Left forelimb (tissue), 1 donor: ENCODE measurements around the gene HTR3D.
"Not testable (repeated sequence)": the region's sequence is repeated elsewhere in the genome, so short reads cannot be mapped to it uniquely, and the experiment has no call there.

Source experiments
- DNase-seq: peaks from one replicate; pipeline ENCODE4 v3.0.0-alpha.2; 2018; ENCODE audit warnings: low spot score

HTR3D gene

GRCh38 chr3:184016169-184016570, 15.4 kb upstream of the HTR3D start:
- no peak for DNase-seq

GRCh38 chr3:184016811-184017671, 14.5 kb upstream of the HTR3D start:
- peak; percentile 82 for DNase-seq

- DNase-seq: peak; percentile 93
Observed at GRCh38 chr3:184017672-184018423, 13.7 kb upstream of the HTR3D start, which contains the start of gene ABCC5. Gene ABCC5 (minus strand): TSS chr3:184017884. CDS start chr3:184014392, 3,492 bp downstream.

- no peak for DNase-seq
Observed at GRCh38 chr3:184018424-184018973, 13.0 kb upstream of the HTR3D start.

- DNase-seq: no peak
Observed at GRCh38 chr3:184022323-184022722, 9.2 kb upstream of the HTR3D start.

- DNase-seq: not testable (repeated sequence)
Observed at GRCh38 chr3:184025256-184025655, 6.3 kb upstream of the HTR3D start.

- not testable (repeated sequence) for DNase-seq
Observed at GRCh38 chr3:184028275-184028890, 3.2 kb upstream of the HTR3D start.

- no peak for DNase-seq
Observed at GRCh38 chr3:184029443-184029842, 2.1 kb upstream of the HTR3D start.

- no peak for DNase-seq
Observed at GRCh38 chr3:184030536-184030935, 1.0 kb upstream of the HTR3D start.

GRCh38 chr3:184037816-184038215, 6.3 kb downstream of the HTR3D start:
- DNase-seq: no peak

GRCh38 chr3:184038307-184038706, 6.8 kb downstream of the HTR3D start:
- not testable (repeated sequence) for DNase-seq

- DNase-seq: no peak
Observed at GRCh38 chr3:184039414-184039813, 7.9 kb downstream of the HTR3D start.

GRCh38 chr3:184040010-184040409, 8.5 kb downstream of the HTR3D start:
- no peak for DNase-seq

GRCh38 chr3:184042617-184043016, 11.1 kb downstream of the HTR3D start:
- no peak for DNase-seq

GRCh38 chr3:184045995-184046394, 14.5 kb downstream of the HTR3D start:
- no peak for DNase-seq

GRCh38 chr3:184050217-184050847, 18.8 kb downstream of the HTR3D start:
- no peak for DNase-seq

- DNase-seq: no peak
Observed at GRCh38 chr3:184052767-184053166, 21.2 kb downstream of the HTR3D start, which contains the start of gene HTR3C. Gene HTR3C (plus strand): TSS chr3:184053047. CDS start chr3:184053081, 34 bp downstream.

GRCh38 chr3:184058029-184058428, 26.5 kb downstream of the HTR3D start:
- DNase-seq: no peak

- DNase-seq: no peak
Observed at GRCh38 chr3:184059424-184059823, 27.9 kb downstream of the HTR3D start.

- DNase-seq: no peak
Observed at GRCh38 chr3:184062637-184063036, 31.1 kb downstream of the HTR3D start.

GRCh38 chr3:184066211-184066610, 34.7 kb downstream of the HTR3D start:
- no peak for DNase-seq
